Neuron (in vitro differentiated cells): Measurements from ENCODE around the gene PRMT9.

Source experiments
- H2AFZ ChIP-seq: one replicate; pipeline ENCODE4 v1.6.1; 2013; ENCODE audit warnings: low read depth, mild to moderate bottlenecking, inconsistent platforms, low read length, moderate library complexity
- H3K27me3 ChIP-seq: one replicate; pipeline ENCODE4 v1.6.1; 2013; ENCODE audit warnings: low read length; ENCODE audit not compliant: insufficient read depth
- H3K36me3 ChIP-seq: one replicate; pipeline ENCODE4 v1.6.1; 2013; ENCODE audit warnings: low read length; ENCODE audit not compliant: insufficient read depth
- H3K4me1 ChIP-seq: one replicate; pipeline ENCODE4 v1.6.1; 2013; ENCODE audit warnings: low read length; ENCODE audit not compliant: insufficient read depth
- H3K4me3 ChIP-seq: 2 replicates; pipeline ENCODE4 v1.5.1; 2013; ENCODE audit warnings: mild to moderate bottlenecking, low read length, moderate library complexity
- H3K9me3 ChIP-seq: one replicate; pipeline ENCODE4 v1.6.1; 2013; ENCODE audit warnings: low read length

Gene PRMT9

DNA sequence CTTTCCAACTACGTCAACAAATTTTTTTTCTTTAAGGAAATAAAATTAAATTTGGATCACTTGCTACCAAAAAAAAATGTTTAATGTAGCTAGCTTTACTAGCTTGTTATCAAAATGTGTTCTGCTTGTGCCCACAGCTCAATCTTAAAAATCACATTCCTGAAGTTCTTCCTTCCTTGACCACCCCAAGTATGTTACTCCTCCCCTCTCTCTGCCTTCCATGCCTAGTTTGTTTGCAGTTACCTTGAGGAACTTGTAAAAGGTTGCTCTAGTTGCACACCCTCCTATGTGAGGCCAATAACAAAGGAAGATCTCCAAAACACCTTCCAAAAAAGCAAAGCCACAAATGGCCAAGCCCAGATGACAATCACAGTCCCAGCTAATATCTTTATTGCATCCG lies 86.4 kb downstream of the PRMT9 start:
- H3K27me3 ChIP-seq = no peaks in the 10 kb centered on the region
- no peaks in the 10 kb centered on the region for H3K9me3 ChIP-seq
- no peaks in the 10 kb centered on the region for H3K4me1 ChIP-seq
- H3K4me3 ChIP-seq = no peak overlapping the region
- no peak overlapping the region for H2AFZ ChIP-seq
- H3K36me3 ChIP-seq = no peaks in the 10 kb centered on the region

DNA sequence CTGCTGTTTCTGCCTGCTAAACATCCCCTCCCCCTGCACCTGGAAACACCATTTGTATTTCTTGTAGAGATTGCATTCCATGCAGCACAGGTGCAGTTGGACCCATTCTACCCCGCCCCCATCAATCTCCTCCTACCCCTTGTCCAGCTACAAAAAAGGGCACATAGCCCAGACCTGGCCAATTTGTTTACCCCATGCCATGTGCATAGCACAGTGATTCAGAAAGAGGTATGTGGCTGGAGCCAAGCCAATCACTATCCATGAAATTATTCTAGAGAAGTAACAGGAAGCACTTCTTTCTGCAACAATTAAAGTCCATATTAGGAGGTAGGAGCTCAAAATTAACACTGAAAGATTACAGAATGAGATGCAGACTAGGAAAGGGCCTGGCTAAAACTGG lies 87.0 kb downstream of the PRMT9 start:
- H3K36me3 ChIP-seq = no peaks in the 10 kb centered on the region
- no peaks in the 10 kb centered on the region for H3K27me3 ChIP-seq
- no peaks in the 10 kb centered on the region for H3K4me1 ChIP-seq
- no peak overlapping the region for H2AFZ ChIP-seq
- no peaks in the 10 kb centered on the region for H3K9me3 ChIP-seq
- no peak overlapping the region for H3K4me3 ChIP-seq

DNA sequence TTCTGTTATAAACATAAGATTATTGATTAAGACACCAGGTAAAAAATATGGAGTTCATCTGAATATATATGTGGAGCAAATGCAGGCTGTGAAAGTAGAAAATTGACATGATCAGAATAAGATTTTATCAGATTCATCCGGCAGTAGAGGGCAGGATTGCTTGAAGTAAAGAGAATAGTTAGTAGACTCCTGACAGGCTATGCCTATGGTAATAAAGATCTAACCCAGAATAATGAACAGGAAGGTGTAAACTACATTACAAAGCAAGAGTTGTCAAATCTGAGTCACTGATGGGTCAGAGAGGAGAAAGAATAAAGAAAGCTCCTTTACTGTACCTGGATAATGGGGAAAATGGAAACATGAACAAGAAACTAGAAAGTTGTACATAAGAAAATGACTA lies 87.6 kb downstream of the PRMT9 start:
- Histone ChIP-seq H3K4me1 (peaks cover 1% of the 10 kb centered on the region), H2AFZ (no peak overlapping the region), H3K9me3 (no peaks in the 10 kb centered on the region), H3K27me3 (no peaks in the 10 kb centered on the region), H3K4me3 (no peak overlapping the region), H3K36me3 (no peaks in the 10 kb centered on the region)

DNA sequence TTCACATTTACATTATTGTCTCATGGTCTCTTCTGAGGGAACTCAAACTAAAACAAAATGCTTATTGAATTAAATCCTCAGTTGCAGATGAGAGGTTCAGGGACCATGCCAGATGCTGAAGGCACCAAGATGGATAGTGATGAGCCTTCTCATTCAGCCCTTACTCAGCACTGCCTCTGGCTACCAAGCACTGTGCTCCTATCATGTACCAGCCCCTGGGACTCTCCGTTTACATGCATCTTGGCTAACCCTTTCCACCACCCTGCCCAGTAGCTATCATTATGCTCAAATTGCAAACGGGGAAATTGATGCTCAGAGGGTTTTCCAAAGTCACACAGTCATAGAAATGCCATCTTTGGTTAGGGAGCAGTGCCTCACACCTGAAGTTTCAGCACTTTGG lies 89.4 kb downstream of the PRMT9 start:
- Histone ChIP-seq H3K27me3 (no peaks in the 10 kb centered on the region), H3K9me3 (no peaks in the 10 kb centered on the region), H2AFZ (no peak overlapping the region), H3K36me3 (no peaks in the 10 kb centered on the region), H3K4me3 (no peak overlapping the region), H3K4me1 (peaks cover 5% of the 10 kb centered on the region)

DNA sequence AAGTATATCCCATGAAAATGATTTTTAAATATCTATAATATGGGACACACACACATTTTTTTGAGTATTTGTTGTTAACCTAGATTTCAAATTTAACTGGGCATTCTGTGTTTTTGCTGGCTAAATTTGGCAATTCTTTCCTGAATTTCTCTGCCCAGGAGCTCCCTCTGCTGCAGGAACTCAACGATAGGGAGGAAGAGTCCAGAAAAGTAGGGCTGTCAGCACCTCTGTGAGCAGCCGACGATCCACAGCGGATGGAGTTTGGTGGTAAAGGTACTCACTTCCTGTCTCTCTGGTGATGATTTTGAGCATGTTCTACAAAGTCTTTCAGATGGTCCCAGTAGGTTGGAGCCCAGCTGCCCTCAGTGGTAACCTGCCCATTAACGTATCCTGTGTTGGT lies 89.9 kb downstream of the PRMT9 start:
- Histone ChIP-seq H3K36me3 (no peaks in the 10 kb centered on the region), H3K27me3 (no peaks in the 10 kb centered on the region), H3K4me3 (no peak overlapping the region), H2AFZ (no peak overlapping the region), H3K9me3 (no peaks in the 10 kb centered on the region), H3K4me1 (peaks cover 6% of the 10 kb centered on the region)

DNA sequence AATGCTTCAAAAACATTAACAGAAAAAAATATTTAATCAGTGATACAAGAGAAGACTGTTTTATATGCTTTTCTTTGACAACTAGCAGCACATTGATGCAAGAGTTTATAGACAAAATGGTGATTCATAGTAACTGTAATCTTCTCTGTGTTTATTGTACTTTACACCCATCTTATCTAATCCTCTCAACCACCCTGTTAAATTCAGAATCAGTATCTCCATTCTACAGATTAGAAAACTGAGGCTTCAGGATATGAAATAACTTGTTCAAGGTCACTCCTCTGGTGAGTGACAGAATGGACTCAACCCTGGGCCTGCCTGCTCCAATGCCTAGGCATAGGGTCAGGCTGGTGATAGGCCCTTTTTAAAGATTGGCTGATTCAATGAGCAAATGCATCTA lies 92.9 kb downstream of the PRMT9 start:
- no peak overlapping the region for H3K4me3 ChIP-seq
- no peak overlapping the region for H2AFZ ChIP-seq
- peaks cover 19% of the 10 kb centered on the region for H3K4me1 ChIP-seq

DNA sequence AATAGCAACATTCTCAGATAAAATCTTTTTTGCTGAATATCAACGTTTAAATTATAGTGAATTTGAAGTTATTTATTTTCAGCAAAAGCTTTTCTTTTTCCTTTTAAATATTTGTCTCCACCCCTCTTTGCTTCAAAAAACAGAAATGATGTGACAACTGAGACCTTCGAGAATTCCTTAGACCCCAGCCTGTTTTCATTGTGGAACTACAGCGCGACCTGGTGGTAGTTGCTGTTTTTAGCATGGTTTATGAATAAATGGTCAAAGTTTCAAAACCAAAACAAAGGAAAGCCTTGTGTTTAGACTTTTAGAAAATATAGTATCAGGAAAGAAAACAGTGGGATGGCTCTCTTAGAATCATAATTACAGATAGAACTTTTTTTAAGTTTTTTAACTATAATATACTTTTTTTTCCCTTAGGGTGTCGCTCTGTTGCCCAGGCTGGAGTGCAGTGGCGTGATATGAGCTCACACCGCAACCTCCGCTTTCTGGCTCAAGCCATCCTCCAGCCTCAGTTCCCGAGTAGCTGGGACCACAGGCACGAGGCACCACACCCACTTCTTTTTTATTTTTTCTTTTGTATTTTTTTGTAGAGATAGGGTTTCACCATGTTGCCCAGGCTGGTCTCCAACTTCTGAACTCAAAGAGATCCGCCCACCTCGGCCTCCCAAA lies 93.6 kb downstream of the PRMT9 start:
- H3K27me3 ChIP-seq = no peaks in the 10 kb centered on the region
- H2AFZ ChIP-seq = no peak overlapping the region
- H3K4me1 ChIP-seq = peaks cover 22% of the 10 kb centered on the region
- H3K9me3 ChIP-seq = no peaks in the 10 kb centered on the region
- no peaks in the 10 kb centered on the region for H3K36me3 ChIP-seq
- no peak overlapping the region for H3K4me3 ChIP-seq

More for the DNA sequence above, 92.9 kb downstream of the PRMT9 start:
- Histone ChIP-seq H3K9me3 (no peaks in the 10 kb centered on the region), H3K27me3 (no peaks in the 10 kb centered on the region), H3K36me3 (no peaks in the 10 kb centered on the region)

DNA sequence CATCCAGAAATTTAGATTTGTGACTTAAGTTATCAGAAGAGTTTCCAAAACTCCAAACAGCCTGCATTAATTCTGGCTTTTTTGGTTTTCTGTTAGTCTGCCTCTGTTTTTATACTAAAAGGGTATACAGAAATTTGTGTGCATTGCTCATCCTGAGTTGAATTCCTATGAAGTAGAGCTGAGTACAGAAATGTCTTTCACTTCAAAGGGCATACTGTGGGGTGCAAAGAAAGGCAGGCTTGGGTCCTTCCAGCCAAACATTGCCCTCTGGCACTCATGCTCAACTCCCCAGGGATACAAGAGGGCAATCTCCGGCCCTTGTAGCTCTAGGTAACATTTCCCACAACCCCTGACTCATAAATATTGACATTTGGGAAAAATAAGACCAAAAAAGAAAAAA lies 94.4 kb downstream of the PRMT9 start:
- Histone ChIP-seq H3K4me3 (no peak overlapping the region), H3K9me3 (no peaks in the 10 kb centered on the region), H3K4me1 (peaks cover 22% of the 10 kb centered on the region), H3K36me3 (no peaks in the 10 kb centered on the region), H2AFZ (no peak overlapping the region), H3K27me3 (no peaks in the 10 kb centered on the region)
